Spleen (tissue), 11 donors: ENCODE results near the gene WAPL. TPM values are rescaled to one million over a fixed set of nuclear protein-coding genes. Genes with fewer than 3 reads are reported as not detected.
A peak's percentile ranks its signal among the peaks of the same experiment; 100 is the strongest.

Experiments
- DNase-seq: peaks from one replicate; pipeline ENCODE4 v3.0.0-alpha.2; 2020
- H3K27ac ChIP-seq, 8 donors: fragments of 200-600 bp; sonication (generic) in 7 of 8; 1 replicate in 4 of 8; 2 replicates in 4 of 8; pipeline versions ENCODE4 v1.5.0 to v1.8.0; 2016 to 2021; ENCODE audit warnings: inconsistent platforms in 4 of 8, mild to moderate bottlenecking in 4 of 8, moderate library complexity in 1 of 8
- H3K27me3 ChIP-seq, 7 donors: fragments of 200-600 bp; sonication (generic) in 6 of 7; replicated peaks in 1 of 7; 1 replicate in 4 of 7; 2 replicates in 3 of 7; pipeline versions ENCODE4 v1.5.0 to v1.8.0; 2016 to 2021; ENCODE audit warnings: inconsistent platforms in 3 of 7, mild to moderate bottlenecking in 1 of 7
- H3K36me3 ChIP-seq, 6 donors: fragments of 200-600 bp; sonication (generic) in 5 of 6; 1 replicate in 4 of 6; 2 replicates in 2 of 6; pipeline versions ENCODE4 v1.5.0 to v1.8.0; 2016 to 2021; ENCODE audit warnings: inconsistent platforms in 2 of 6
- H3K4me1 ChIP-seq, 6 donors: fragments of 200-600 bp; sonication (generic) in 5 of 6; 1 replicate in 3 of 6; 2 replicates in 3 of 6; pipeline versions ENCODE4 v1.5.0 to v1.8.0; 2016 to 2021; ENCODE audit warnings: inconsistent platforms in 3 of 6
- H3K4me3 ChIP-seq, 8 donors: fragments of 200-600 bp; sonication (generic) in 7 of 8; 1 replicate in 4 of 8; 2 replicates in 4 of 8; pipeline versions ENCODE4 v1.5.0 to v1.8.0; 2016 to 2021; ENCODE audit warnings: inconsistent platforms in 4 of 8, mild to moderate bottlenecking in 4 of 8, moderate library complexity in 2 of 8
- H3K9me3 ChIP-seq, 8 donors: fragments of 200-600 bp; sonication (generic) in 7 of 8; 1 replicate in 4 of 8; 2 replicates in 4 of 8; pipeline versions ENCODE4 v1.5.0 to v1.8.0; 2016 to 2021; ENCODE audit warnings: inconsistent platforms in 4 of 8
- CTCF ChIP-seq, 11 experiments: fragments of 200-600 bp in 7 of 11; fragments of 450-650 bp in 4 of 11; sonication (generic) in 4 of 11; IDR thresholded peaks in 8 of 11; conservative IDR thresholded peaks in 3 of 11; 1 replicate in 7 of 11; 2 replicates in 4 of 11; pipeline versions ENCODE4 v1.4.0 to v1.8.0; 2016 to 2021; ENCODE audit warnings: antibody characterized with exemption in 11 of 11, inconsistent platforms in 4 of 11, mild to moderate bottlenecking in 1 of 11
- POLR2A ChIP-seq, 3 donors: fragments of 450-650 bp; IDR thresholded peaks; one replicate each; pipeline ENCODE4 v1.5.1; 2017; ENCODE audit warnings: antibody characterized with exemption in 3 of 3, mild to moderate bottlenecking in 1 of 3
- POLR2AphosphoS5 ChIP-seq, 3 donors: sonication (generic); formaldehyde crosslinking; IDR thresholded peaks; one replicate each; pipeline ENCODE4 v1.5.1; 2017; ENCODE audit warnings: antibody characterized with exemption in 3 of 3
- WGBS, 5 donors: extraction: QIAGEN DNeasy Blood & Tissue Kit in 3 of 5; methylation state at CpG; one replicate each; pipeline versions ENCODE4 v1.1.5 to v1.1.7; 2013 to 2018; 5-methylcytosine and 5-hydroxymethylcytosine counted together
- intact Hi-C: fragments of 100-400 bp; cut with DNase I; formaldehyde crosslinking; loops from one replicate; pipeline ENCODE4 v1.15.0; 2023; ENCODE audit warnings: low total_unique reads
- polyA plus RNA-seq, 3 donors: library from polyadenylated mRNA; stranded (reverse); fragments of 200-250 nt; gene quantifications; one replicate each; pipeline ENCODE4 v1.2.1, GENCODE V29; 2013
- total RNA-seq, 7 donors: library from RNA; depleted of rRNA in 3 of 7; stranded (reverse); fragments of >200 nt in 3 of 7; fragmentation: NEBNext Ultra II Directional in 4 of 7; extraction: Animal tissue kit (Norgen Biotek cat#: 25700) in 4 of 7; gene quantifications; one replicate each; pipeline versions ENCODE4 v1.1.0 to v1.2.1, GENCODE V29; 2016 to 2021
- donor health status: healthy with polysubstance abuse.
- donor health status: DM: no; HTN: no; CAD: no; lungs with moderate emphysema.
- donor health status: DM: no; HTN: no; CAD: no.
- donor health status: Bipolar disorder and iron deficiency.
- donor health status: healthy.
- donor health status: DM: no; HTN: no; CAD: no.
- donor health status: DM: yes; HTN: yes; CAD: no.

Gene WAPL
- total and polyA plus RNA-seq, 10 donors: 13.6 to 59.1 (median 43.0) TPM

GRCh38 chr10:86522510-86522855, 891 bp upstream of the WAPL start:
- peaks cover 0 to 13% (median 2%) of the 10 kb centered on the region in 6 donors for H3K36me3 ChIP-seq
- intact Hi-C loops: no loop called here
- no peaks in the 10 kb centered on the region for H3K9me3 ChIP-seq
- 18 to 29% (median 21%) methylated on average over 11 of the region's 11 CpGs for WGBS, 5 donors
- TF ChIP-seq POLR2AphosphoS5 (IDR thresholded peaks at IDR 0.05) (no peak), POLR2A (IDR thresholded peaks at IDR 0.05) (no peak), CTCF (IDR thresholded peaks at IDR 0.05 in 8 of 11, conservative IDR thresholded peaks at IDR 0.05 in 3 of 11) (no peak)
- no peak for DNase-seq
- peak overlapping the region in 3 of 8 donors; percentile 95 to 99 (median 99) for H3K27ac ChIP-seq
- H3K27me3 ChIP-seq: no peaks in the 10 kb centered on the region
- H3K4me1 ChIP-seq: peaks cover 32 to 56% (median 49%) of the 10 kb centered on the region in 6 donors
- peak overlapping the region; percentile 69 to 97 (median 88) for H3K4me3 ChIP-seq

GRCh38 chr10:86520871-86521677, 518 bp downstream of the WAPL start:
- H3K27me3 ChIP-seq: no peaks in the 10 kb centered on the region
- peaks cover 39 to 70% (median 63%) of the 10 kb centered on the region in 6 donors for H3K4me1 ChIP-seq
- intact Hi-C loops: no loop called here
- TF ChIP-seq POLR2AphosphoS5 (IDR thresholded peaks at IDR 0.05): peak in 1 of 3 donors; percentile 27
- no peak for TF ChIP-seq POLR2A (IDR thresholded peaks at IDR 0.05)
- H3K27ac ChIP-seq: peak overlapping the region; percentile 70 to 99 (median 96)
- H3K4me3 ChIP-seq: peak overlapping the region; percentile 69 to 97 (median 88)
- WGBS, 5 donors: 0 to 1% (median 0%) methylated on average over 58 to 70 of the region's 70 CpGs
- H3K36me3 ChIP-seq: peaks cover 0 to 27% (median 12%) of the 10 kb centered on the region in 6 donors
- DNase-seq: peak; percentile 90
- no peaks in the 10 kb centered on the region for H3K9me3 ChIP-seq

- Histone ChIP-seq H3K4me1 (peaks cover 45 to 91% (median 82%) of the 10 kb centered on the region in 6 donors), H3K36me3 (peaks cover 0 to 50% (median 23%) of the 10 kb centered on the region in 6 donors), H3K9me3 (no peaks in the 10 kb centered on the region), H3K4me3 (no peak overlapping the region), H3K27me3 (no peaks in the 10 kb centered on the region), H3K27ac (no peak overlapping the region)
- WGBS, 5 donors: 73 to 84% (median 83%) methylated on average over 3 of the region's 3 CpGs
- no peak for DNase-seq
- intact Hi-C loops: no loop called here
- TF ChIP-seq POLR2A (IDR thresholded peaks at IDR 0.05) (no peak), CTCF (IDR thresholded peaks at IDR 0.05 in 8 of 11, conservative IDR thresholded peaks at IDR 0.05 in 3 of 11) (no peak), POLR2AphosphoS5 (IDR thresholded peaks at IDR 0.05) (no peak)
These were observed 2.8 kb downstream of the WAPL start for GRCh38 chr10:86518781-86519180.

- Histone ChIP-seq H3K36me3 (peaks cover 0 to 79% (median 21%) of the 10 kb centered on the region in 6 donors), H3K27ac (no peak overlapping the region), H3K4me1 (peaks cover 22 to 99% (median 70%) of the 10 kb centered on the region in 6 donors), H3K9me3 (no peaks in the 10 kb centered on the region), H3K27me3 (no peaks in the 10 kb centered on the region), H3K4me3 (no peak overlapping the region)
- 83 to 92% (median 84%) methylated on average over 2 of the region's 2 CpGs for WGBS, 5 donors
- intact Hi-C loops: no loop called here
- TF ChIP-seq CTCF (IDR thresholded peaks at IDR 0.05 in 8 of 11, conservative IDR thresholded peaks at IDR 0.05 in 3 of 11) (no peak), POLR2AphosphoS5 (IDR thresholded peaks at IDR 0.05) (no peak), POLR2A (IDR thresholded peaks at IDR 0.05) (no peak)
- no peak for DNase-seq
These were observed 9.5 kb downstream of the WAPL start for GRCh38 chr10:86512137-86512536.
